ENCODE data around the gene ISCA2.
"Not testable (repeated sequence)": the region's sequence is repeated elsewhere in the genome, so short reads cannot be mapped to it uniquely, and the experiment has no call there.

The ISCA2 gene, protein sequence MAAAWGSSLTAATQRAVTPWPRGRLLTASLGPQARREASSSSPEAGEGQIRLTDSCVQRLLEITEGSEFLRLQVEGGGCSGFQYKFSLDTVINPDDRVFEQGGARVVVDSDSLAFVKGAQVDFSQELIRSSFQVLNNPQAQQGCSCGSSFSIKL

DNA sequence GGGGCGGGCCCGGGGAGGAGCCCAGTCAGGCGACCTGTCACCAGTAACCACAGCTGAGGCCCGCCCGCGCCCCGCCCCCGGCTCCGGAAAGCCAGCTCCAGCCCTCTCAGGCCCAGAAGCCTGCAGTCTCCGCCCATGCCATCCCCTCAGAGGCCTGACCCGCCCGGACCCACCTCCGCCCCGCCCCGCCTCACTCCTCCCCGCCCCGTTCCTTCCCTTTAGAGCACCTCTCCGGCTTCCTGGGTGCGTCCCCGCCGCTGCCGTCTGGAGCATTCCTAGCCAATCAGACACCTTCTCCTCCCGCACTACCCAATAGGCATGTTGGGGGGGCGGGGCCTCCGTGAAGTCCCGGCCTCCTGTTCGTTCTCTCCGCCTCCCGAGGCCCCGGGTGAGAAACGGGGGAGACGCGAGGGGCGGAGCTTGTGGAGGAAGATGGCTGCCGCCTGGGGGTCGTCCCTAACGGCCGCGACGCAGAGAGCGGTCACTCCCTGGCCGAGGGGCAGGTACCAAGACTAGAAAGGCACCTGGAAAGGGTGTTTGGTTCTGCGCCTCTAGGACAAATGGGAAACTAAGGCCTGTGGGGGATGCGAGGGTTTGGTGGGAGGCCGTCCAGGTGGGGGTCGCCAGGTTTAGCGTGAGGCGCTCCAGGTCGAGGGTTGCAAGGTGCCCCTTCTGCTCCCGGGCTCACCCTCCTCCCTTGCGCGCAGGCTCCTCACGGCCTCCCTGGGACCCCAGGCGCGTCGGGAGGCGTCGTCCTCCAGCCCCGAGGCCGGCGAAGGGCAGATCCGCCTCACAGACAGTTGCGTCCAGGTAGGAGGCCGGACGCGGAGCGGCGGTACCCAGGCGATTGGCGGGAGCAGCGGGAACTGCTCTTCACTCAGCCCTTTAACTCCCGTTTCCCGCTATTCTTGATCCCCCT is at the start of gene ISCA2:
Gene ISCA2, plus strand, starts transcription at position 423 of the 919 bp plus-strand sequence. Its CDS starts 10 bp downstream, at position 433.
- in situ Hi-C loops (cut with HindIII; ENCODE audit: low sequenced_read_pairs) = no loop called here

DNA sequence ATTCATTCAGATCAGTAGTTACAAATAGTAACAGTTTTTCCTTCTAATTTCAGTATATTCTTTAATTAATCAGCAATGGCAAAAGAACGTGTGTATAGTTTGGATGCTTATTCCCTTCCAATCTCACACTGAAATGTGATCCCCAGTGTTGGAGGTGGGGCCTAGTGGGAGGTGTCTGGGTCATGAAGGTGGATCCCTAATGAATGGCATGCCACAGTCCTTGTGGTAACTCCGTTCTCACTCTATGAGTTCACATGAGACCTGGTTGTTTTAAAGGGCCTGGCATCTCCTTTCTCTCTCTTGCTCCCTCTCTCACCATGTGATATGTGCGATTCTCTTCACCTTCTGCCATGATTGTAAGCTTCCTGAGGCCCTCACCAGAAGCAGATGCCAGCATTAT is 48.7 kb upstream of the ISCA2 start:
- in situ Hi-C loops (cut with HindIII; ENCODE audit: low sequenced_read_pairs) = no loop called here

DNA sequence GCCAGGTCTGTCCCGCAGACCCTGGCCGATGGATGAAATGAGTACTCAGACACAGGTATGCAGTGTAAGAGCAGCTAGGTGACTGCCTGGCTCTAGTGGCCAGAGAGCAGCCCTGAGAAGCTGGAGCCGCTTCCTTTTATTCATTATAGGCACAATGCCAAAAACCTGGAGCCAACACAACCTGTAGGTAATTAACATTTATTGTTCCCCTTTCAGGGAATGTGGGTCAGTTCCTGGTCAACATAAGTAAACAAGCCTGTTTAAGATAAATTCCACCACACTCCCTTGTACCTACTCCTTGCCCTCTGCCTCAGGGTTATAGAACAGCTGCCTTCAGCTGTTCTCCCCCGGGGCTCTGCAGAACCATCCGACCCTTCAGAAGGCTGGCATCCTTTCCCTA is 39.2 kb upstream of the ISCA2 start:
- in situ Hi-C loops (cut with HindIII; ENCODE audit: low sequenced_read_pairs) = not testable (repeated sequence)

DNA sequence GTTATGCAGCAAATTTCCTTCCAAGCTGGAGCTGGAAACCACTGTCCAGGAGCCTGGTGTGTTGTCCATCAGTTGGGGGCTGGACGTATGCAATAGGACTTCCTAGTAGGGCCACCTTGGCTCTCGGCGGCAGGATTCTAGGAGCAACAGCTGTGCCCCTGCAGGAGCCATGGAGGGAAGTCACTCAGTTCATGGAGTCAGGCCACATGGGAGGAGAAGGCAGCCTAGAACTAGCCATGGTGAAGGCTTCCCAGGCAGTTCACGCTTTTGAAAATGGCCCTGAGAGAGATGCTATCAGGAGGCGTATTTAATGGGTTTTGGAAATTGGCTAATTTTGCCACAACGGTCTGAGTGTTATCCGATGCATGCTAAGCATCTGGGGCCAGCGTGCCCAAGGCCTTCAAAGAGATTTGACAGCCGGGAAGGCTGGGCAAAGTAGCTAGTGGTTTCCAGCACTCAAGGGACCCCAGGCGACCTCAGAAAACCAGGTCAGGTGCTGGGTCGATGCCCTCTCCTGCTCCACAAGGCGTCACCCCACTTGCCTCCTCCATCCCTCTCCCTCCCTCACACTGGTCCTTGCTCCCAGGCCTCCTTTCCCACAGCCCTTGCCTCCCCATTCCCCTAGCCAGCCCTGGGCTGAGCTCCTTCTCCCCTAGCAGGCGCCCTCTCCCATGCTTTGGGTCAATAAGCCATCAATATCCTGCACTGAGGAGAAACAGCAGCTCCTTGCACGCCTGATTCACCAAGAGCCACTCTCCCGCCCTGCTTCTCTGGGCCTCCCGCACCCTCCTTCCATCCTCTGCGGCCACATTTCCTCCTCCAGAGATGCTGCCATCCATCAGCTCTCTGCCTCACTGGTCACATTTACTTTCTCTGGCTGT is 36.6 kb upstream of the ISCA2 start:
- in situ Hi-C loops (cut with HindIII; ENCODE audit: low sequenced_read_pairs) = no loop called here

DNA sequence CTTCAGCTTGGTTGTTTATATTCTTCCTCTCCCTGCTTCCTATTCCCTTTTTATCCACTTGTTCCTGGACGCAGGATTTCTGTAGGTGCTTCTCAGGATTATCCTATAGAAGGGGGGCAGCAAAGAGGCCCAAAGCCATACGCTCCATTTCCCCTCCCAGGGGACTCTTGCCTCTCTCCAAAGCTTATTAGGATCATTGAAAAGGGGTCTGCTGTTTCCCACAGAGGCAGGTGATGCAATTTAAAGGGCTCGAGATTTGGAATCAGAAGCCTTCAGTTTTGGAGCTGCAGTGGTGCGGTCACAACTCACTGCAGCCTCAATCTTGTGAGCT is 36.0 kb upstream of the ISCA2 start:
- in situ Hi-C loops (cut with HindIII; ENCODE audit: low sequenced_read_pairs) = no loop called here

DNA sequence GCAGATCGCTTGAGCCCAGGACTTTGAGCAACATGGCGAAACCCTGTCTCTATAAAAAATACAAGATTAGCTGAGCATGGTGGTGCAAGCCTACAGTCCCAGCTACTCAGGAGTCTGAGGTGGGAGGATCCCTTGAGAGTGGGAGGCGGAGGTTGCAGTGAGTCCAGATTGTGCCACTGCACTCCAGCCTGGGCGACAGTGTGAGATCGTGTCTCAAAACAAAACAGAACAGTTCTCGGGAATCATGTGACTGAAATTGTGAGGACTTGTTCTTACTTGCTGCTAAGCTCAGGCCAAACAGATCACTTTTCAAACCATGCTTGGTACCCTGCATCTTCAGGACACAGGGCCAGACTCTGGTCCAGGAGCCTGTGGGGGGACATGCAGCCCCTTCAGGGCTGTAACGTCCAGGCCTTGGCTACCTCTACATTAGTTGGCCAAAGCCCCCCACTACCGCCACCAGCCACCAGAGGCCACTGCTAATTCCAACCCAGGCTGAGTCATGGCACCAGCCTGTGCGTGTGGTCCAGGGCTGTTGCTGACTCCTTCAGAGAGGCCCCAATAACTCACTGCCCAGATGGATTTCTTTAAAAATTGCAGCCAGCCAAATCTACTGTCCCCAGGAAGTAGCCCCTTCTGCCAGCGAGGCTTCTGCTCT is 34.1 kb upstream of the ISCA2 start:
- in situ Hi-C loops (cut with HindIII; ENCODE audit: low sequenced_read_pairs) = no loop called here

DNA sequence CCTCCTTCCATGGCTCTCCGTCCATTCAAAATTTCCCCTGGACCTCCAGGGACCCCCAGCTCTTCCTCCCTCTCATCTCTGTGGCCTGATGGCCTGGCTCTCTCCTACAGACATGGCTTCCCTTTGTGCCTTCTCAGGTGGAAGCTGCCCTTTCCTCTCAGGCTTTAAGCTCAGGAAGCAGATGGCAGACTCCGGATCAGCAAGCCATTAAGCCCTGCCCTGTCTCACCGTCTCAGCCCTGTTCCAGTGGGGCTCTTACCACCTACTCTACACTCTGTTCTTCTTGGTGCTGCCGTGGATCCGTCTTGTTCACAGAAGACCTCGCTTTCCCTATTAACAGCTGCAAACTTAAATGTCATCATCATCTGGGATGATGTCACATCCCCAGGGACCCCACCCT is 33.6 kb upstream of the ISCA2 start:
- in situ Hi-C loops (cut with HindIII; ENCODE audit: low sequenced_read_pairs) = no loop called here

DNA sequence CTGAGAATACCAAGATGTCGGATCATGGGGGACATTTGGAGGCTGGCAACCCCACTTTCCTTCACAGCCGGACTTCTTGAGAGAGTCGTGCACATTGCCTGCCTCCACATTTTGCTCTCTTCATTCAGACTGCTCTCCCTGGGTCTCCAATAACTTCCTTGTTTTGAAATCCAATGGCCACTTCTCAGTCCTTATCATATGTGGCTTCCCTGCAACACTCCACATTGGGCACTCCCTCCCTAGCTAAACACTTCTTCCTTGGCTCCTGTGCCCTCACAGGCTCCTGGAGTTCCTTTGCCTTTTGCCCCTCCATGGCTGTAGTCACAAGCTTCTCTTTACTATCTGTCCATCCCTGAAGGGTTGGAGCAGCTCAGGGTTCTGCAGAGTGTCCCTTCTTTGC is 30.6 kb upstream of the ISCA2 start:
- in situ Hi-C loops (cut with HindIII; ENCODE audit: low sequenced_read_pairs) = no loop called here

DNA sequence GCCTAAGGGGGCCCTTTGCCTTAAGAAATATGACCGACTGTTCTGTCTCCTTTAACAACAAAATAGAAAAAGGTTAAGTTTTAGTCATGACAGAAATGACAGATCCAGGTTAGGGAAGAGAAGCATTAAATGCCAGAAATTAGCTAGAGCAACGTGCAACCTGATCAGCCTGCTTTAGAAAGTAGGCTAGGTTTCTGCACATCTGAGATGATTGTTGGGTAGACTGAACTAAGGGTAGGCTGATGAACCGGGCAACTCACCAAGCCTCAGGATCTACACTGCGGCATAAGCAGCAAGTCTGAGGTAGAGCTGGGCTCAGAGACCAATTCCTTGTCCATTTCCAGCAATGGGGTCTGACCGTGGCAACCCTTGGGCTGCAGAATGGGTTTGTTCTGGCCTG is 29.9 kb upstream of the ISCA2 start:
- in situ Hi-C loops (cut with HindIII; ENCODE audit: low sequenced_read_pairs) = no loop called here

DNA sequence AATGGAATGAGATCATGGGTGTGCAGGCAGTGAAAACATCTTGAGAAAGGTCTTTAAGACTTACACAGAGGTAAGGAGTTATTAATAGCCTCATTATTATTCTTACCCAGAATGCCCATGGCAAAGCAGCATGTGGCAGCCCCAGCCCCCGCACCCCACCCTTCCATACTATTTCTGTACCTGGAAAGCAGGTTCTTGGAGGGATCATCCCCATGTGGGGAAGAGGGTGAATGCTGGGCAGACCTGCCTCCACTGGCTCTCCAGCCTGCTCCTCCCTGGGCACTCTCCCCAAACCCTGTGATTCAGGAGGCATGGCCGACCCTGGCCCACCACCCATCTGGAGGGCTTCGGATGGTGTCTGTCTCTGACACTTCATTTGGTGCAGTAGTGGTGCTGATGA is 28.8 kb upstream of the ISCA2 start:
- in situ Hi-C loops (cut with HindIII; ENCODE audit: low sequenced_read_pairs) = no loop called here

DNA sequence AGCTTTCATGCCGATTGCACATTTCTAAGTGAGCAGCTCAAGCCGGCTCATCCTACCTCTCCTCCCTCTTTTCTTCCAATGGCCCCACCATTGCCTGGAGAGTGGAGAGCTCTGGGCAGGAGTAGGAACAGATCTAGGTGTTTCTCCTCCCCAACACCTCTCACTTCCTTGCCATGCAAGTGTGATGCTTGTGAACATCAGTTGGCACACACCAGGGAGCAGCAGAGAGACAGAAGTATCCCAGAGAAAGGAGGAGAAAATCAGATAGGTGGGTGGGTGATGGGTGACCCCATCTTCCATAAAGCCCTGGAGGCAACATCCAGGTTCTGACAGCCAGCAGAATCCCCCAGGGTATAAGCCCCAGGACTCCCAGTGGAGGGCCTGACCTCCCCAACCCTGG is 28.2 kb upstream of the ISCA2 start:
- in situ Hi-C loops (cut with HindIII; ENCODE audit: low sequenced_read_pairs) = no loop called here

DNA sequence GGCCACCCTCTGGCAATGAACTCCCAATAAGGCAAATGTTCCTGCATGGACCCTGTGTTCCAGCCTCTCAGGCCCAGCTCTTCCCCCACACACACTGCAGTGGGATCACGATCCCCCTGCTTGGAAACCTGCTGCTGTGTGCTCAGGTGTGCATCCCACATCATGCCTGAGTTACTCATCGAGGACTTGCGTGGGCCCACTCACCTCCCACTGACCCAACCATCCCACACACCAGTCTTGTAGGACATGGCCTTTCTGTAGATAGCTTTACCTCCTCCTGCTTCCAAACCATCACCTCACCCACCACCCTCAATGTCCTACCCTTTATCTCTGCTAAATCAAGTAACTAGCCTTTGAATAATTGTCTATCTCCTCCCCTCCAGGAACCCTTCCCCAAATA is 25.1 kb upstream of the ISCA2 start:
- in situ Hi-C loops (cut with HindIII; ENCODE audit: low sequenced_read_pairs) = no loop called here

DNA sequence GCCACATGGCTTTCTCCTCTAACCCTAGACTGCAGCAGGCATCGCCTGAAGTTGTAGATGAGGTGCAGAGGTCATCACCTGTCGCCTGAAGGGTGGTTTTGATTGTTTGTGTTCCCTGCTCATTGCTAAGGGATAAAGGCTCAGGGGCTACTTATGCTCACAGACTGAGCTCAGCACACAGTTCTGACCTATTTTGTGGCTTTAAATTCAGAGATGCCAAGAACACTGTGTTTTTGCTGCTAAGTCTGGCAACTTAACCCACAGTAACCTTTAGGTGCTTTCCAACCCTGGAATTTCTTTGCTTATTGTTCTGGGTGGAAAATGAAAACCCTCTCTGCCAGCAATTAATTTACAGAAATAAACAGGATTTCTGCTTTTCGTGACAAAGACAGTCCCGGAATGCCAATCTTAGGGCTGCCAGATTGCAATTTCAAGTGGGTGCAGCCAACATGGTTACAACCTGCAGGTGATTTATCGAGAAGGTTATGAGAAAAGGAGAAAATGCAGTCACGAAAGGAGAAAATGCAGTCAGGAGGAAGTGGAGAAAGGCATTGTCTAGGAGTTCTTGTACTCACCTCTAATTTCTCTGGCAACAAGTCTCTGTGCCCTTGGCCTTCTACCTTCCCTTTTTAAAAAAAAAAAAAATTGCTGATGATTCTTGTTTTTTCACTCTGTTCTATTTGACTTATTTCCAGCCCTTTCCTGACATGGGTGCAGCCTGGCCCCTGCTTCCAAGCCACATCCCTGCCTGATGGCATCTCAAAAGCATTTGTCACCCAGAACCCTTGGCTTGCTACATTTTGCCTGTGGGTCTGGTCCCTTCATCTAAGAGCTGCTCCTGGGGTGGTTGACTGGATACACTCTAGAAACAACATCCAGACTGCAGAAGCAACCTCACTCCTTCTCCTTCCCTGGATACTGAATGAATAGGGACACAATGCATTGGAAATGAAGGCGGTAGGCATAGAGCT is 23.7 kb upstream of the ISCA2 start:
- in situ Hi-C loops (cut with HindIII; ENCODE audit: low sequenced_read_pairs) = no loop called here

DNA sequence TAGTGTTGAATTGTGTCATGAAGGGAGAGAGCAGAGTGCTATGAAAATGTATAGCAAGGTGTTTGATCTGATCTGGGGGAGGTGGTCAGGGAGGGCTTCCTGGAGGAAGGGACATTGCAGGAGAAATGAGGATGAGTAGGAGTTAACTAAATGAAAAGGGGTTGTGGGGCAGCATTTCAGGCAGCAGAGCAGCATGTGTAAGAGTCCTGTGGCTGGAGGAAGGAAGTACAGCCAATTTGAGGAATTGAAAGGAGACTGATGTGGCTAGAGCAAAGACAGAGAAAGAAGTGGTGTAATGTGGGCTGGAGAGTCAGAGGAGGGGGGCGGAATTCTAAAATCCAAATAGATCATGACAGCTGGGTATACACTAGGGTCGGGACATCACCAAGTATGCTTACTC is 21.0 kb upstream of the ISCA2 start:
- in situ Hi-C loops (cut with HindIII; ENCODE audit: low sequenced_read_pairs) = no loop called here

DNA sequence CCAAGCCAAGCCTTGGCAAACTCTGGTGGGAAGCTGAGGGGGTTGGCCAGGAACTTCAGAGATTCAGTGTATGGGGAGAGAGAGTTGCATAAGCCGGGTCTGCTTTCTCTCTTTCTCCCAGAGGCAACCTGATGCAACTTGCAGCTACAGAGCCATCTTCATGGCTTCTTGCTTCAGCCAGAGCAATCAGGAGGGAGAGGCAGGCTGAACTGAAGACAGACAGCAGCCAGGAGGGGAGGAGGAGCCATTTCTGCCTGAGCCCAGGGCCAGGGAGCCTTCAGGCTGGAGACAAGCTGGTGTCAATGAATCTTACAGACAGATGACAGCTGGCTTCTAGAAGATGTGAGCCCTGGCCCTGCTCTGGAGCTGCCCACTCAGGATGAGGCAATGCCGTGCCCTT is 19.2 kb upstream of the ISCA2 start:
- in situ Hi-C loops (cut with HindIII; ENCODE audit: low sequenced_read_pairs) = no loop called here

DNA sequence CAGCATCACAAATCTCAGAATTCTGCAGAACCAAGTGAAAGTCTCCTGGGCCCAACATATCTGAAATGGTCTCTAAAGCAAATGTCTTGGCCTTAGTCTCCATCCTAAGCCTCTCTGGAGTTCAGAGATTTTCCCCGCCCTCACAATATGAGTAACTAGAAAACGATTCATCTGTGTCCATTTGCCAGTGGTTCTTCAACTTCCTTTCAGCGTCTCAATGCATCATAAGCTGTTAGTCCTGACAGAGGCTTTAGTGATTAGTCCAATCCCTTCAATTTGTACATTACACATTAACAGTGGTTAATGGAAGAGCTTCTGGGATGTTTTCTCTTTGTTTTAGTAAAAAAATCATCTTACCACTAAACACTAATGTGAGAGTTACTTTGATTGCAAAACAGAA is 17.9 kb upstream of the ISCA2 start:
- in situ Hi-C loops (cut with HindIII; ENCODE audit: low sequenced_read_pairs) = no loop called here

DNA sequence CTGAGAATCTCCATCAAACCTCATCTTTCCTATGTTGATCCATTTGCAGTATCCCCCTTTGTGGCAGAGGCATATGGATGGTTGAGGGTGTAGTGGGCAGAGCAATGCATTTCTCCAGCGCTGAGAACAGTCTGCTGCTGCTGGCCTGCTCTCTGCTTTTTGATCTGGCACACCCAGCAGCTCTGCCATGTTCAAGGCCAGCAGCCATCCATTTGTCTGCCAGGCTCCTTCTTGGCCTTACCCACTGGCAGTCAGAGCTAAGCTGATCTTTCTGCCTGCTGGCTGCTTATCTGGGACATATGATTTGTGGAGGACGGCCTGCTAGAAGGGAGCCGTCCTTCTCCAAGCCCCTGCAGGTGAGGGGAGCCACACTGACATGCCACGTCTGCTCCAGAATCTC is 17.5 kb upstream of the ISCA2 start:
- in situ Hi-C loops (cut with HindIII; ENCODE audit: low sequenced_read_pairs) = no loop called here

DNA sequence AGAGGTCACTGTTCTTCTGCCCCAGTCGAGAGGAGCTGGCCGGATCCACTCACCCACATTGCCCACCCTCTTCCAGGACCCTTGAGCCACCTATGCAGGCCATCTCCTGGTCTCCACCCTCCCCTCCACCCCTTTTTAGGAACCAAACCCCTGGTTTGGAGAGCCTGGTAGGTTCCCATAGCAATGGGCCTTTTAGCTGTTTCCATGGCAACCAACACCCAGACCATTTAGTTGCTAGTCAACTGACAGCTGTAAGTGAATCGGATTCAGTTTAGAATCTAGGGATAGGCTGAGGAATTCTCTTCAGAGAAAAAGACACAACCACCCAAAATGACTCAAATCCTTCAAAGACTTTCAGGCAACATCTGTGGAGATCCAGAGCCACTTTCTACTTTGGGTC is 17.0 kb upstream of the ISCA2 start:
- in situ Hi-C loops (cut with HindIII; ENCODE audit: low sequenced_read_pairs) = no loop called here

DNA sequence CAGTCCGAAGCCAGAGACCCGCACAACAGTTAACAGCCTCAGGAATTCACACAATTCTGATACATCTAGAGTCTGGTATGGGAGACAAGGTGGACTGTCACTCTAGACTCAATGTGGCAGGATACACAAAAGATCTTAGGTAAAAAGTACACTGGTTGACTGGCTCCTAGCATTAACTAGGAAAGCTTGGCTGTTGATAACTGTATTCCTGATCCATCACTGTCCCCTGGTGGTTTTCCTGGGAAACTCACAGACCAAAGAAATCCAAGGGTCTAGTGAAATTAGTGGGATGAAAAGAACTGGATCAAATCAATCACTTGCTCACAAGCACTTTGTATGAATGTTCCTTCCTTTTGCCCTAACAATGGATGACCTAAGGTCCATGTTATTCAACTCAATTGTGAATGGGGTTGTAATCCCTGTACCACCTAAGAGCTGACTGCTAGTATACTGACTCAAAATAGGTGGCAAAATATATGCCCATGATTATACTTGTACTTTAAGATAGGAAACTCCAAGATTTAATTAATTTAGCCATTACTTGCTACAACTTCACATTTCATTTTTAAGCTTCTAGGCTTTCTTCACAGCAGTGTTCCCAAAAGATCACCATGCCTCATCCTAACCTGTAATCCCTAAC is 14.4 kb upstream of the ISCA2 start:
- in situ Hi-C loops (cut with HindIII; ENCODE audit: low sequenced_read_pairs) = no loop called here

DNA sequence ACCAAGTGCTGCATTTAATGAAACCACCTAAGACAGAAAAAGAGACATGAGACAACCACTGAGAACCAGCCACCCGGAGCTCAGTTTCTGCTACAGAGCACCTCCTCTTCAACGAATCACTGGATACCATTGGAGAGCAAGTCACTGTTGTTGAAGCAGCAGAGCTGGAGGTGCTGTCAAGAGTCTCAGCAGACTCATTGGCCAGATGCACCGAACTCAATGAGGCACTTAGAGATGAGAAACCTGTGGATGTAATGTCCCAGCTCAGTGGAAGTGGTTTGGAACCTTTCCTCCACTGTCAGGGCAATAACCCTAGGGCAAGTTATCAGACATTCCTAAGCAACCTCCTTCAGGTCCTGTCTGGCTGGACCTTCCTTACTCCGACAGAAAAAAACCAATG is 13.5 kb upstream of the ISCA2 start:
- in situ Hi-C loops (cut with HindIII; ENCODE audit: low sequenced_read_pairs) = loop anchor here (10.0 kb wide), 1 partner anchor 125 kb away; no protein-coding TSS in a partner anchor
